ENCODE results near the gene PTS.
A peak's percentile ranks its signal among the peaks of the same experiment; 100 is the strongest.
"Not testable (repeated sequence)": the region's sequence is repeated elsewhere in the genome, so short reads cannot be mapped to it uniquely, and the experiment has no call there.

Gene PTS
- 31.3 reads per million, percentile 57 among the genes with 10 or more reads in this experiment for total RNA-seq

DNA sequence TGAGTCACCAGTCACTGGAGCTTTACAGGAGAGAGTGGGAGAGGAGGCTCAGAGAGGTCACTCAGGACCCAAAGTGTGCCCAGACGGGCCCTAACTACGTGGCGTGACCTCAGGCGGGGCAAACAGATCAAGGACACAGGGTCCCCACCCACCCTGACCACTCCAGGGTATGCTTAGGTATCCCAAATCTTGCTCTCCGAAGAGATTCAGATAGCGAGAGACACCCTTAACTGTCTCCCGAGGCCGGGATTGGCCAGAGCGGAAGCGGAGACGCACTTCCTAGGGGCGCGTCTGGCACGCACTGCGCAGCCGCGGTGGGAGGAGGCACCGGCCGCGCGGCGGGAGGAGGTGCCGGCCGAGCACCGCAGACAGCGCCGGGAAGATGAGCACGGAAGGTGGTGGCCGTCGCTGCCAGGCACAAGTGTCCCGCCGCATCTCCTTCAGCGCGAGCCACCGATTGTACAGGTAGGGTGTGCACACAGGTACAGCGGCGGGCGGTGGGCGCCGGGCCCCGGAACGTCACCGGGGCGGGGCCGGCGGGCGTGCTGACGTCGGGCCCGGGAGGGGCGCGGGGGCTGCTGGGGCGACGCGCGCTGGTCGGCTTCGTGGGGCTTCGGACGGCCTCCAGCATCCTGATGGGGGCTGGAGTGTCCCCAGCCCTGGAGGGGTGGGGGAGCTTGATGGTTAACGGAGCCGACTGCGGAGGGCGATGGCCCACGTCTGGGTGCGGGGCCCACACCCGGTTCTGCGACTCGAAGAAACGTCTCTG lies at the start of gene PTS:
Gene PTS (plus strand): TSS at position 367 of the 769 bp plus-strand sequence. CDS start 16 bp downstream, at position 383.
- peak; percentile 74 for DNase-seq

GRCh38 chr11:112177589-112177988 lies 48.6 kb upstream of the PTS start:
- DNase-seq, result no peak

DNA sequence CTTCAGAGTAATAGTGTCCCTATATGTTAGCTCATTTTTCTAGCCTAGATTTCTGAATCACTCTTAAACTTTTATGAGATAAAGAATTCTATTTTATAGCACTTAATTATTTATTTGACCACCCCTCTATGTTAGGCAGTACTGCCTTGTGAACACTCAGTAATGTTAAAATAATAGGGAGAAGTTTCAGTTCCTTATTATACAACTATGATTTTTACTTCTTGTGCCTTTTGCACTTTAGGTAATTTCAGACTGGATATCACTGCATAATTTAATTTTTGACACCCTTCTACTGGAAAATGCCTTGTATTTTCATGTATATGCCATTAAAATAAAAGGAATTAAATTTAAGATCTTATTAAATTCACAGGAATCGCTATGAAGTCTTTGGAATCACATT lies 47.8 kb upstream of the PTS start:
- no peak for DNase-seq

GRCh38 chr11:112178936-112179335 lies 47.3 kb upstream of the PTS start:
- DNase-seq, result no peak

- DNase-seq, result no peak
Observed at GRCh38 chr11:112179601-112180000, 46.6 kb upstream of the PTS start.

GRCh38 chr11:112182867-112183266 lies 43.4 kb upstream of the PTS start:
- DNase-seq, result no peak

GRCh38 chr11:112185883-112186282 lies 40.3 kb upstream of the PTS start:
- no peak for DNase-seq

DNA sequence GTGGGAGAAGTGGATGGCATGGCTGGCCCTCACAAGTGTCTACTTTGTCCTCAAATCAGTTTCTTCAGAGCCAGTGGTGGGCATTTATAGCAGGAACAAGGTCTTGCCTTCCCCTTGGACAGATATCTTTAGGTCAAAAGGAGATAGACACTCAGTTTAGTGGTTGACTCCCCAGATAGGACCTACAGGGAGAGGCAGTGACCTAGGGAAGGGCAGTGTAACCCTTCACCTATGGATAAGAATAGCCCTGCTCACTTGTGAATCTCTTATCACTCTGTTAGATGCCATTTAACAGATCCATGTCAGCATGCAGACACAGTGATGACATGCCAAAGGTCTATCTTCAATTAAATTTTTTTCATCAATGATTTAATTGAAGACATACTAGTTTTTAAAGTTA lies 39.9 kb upstream of the PTS start:
- DNase-seq, result no peak

- DNase-seq, result not testable (repeated sequence)
Observed at GRCh38 chr11:112195113-112195512, 31.1 kb upstream of the PTS start.

GRCh38 chr11:112195951-112196351 lies 30.3 kb upstream of the PTS start:
- DNase-seq, result no peak

DNA sequence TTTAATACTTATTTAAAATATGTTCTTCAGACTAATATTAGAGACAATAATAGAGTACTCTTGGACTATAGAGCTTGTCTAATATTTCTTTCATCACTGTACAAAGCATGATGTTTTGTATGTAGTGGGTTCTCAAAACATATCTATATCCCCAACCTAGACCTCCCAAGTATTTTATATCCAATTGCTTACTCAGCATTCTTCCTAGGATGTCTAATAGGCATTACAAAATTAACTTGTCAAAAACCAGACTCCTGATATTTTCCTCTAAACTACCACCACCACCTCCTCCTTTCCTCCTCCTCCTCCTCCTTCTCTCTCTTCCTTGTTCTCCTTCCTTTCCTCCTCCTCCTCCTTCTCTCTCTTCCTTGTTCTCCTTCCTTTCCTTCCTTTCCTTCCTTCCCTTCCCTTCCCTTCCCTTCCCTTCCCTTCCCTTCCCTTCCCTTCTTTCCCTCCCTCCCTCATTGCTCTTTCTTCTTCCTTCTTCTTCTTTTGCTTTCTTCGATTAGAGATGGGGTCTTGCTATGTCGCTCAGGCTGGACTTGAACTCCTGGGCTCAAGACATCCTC lies 29.6 kb upstream of the PTS start:
- no peak for DNase-seq

GRCh38 chr11:112199101-112199500 lies 27.1 kb upstream of the PTS start:
- not testable (repeated sequence) for DNase-seq

- no peak for DNase-seq
Observed at GRCh38 chr11:112200252-112200651, 26.0 kb upstream of the PTS start.

- no peak for DNase-seq
Observed at GRCh38 chr11:112206071-112206470, 20.2 kb upstream of the PTS start.

DNA sequence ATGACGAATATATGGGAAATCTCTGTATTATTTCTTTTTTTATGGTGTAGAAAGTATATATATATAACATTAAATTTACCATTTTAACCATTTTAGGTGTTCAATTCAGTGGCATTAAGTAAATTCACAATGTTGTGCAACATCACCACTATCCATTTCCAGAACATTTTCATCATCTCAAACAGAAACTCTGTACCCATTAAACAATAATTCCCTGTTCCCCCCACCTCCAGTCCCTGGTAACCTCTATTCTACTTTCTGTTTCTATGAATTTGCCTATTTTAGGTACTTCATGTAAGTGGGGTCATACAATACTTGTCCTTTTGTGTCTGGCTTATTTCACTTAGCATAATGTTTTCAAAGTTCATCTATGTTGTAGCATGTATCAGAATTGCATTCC lies 15.3 kb upstream of the PTS start:
- no peak for DNase-seq

DNA sequence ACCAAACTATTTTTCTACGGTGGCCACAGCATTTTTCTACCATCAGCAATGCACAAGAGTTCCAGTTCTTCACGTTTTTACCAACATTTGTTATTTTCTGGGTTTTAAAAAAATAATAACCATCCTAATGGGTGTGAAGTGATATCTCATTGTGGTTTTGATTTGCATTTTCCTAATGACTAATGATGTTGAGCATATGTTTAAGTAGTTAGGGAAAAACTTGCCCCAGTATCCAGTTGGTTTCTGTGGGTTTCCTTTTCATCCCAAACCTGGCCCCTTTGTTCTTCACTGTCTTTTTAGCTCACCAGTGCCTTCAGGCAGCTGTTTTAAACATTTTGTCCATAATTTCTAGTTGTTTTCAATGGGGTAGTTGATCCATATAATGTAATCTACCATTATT lies 14.7 kb upstream of the PTS start:
- DNase-seq, result no peak

- DNase-seq, result no peak
Observed at GRCh38 chr11:112212290-112212689, 13.9 kb upstream of the PTS start.

- DNase-seq, result no peak
Observed at GRCh38 chr11:112212710-112213109, 13.5 kb upstream of the PTS start.

DNA sequence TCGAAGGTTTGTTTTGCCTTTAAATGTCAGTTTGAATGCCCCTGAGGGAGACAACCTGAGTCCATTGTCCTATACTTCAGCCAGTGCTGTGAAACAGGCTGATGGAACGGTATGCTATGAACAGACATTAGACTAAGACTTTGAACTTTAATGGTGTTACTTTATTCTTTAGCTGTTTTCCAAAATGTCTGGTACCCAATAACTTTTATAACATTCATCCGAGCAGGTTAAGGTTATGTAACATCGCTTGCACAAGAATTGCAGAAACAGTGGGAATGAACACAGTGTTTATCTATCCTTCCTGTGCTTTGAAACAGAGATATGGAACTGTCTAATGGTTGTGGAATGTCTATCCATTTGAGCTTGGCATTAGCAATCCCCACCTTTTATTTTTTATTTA lies 12.5 kb upstream of the PTS start:
- DNase-seq, result no peak

- no peak for DNase-seq
Observed at GRCh38 chr11:112215621-112216020, 10.6 kb upstream of the PTS start.

- DNase-seq, result no peak
Observed at GRCh38 chr11:112216561-112217105, 9.6 kb upstream of the PTS start.

DNA sequence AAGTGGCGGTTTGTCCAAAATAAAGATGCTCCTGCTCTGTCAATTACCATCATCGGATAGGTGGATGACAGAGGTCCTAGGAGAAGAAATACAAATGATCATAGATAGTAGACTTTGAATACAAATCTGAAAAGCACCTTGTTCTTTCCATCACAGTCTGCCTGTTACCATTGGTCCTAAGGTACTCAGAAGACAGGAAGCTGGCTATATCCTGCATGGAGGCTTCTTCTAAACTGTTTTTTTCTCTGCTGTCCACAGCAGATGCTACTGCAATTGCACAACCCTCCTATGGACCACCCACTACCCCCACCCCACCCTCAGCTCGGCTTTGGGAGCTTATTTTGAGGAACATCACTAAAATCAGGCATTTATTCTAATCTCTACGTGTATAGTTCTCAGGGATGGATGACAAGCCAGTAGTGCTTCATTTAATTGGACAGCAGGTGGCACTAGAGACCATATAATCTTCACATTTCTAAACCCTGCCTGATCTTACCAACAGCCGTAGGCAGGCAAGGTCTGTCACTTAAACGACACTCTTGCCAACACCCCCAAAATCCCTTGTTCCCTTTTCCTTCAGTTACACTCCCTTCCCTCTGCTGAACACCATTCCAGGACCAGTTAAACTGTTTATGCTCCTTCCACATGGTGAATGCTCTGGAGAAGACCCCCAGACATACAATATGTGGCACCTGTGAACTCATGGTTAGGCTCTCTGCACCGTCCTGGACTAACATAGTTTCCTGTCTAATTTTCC lies 6.6 kb upstream of the PTS start:
- peak; percentile 38 for DNase-seq

- DNase-seq, result no peak
Observed at GRCh38 chr11:112221274-112221835, 4.9 kb upstream of the PTS start.
